Prostate gland (tissue), 2 donors: Measurements from ENCODE around the gene ADSS2.

Source experiments
- POLR2AphosphoS5 ChIP-seq: sonication (generic); formaldehyde crosslinking; IDR thresholded peaks from one replicate; pipeline ENCODE4 v1.6.1; 2017; ENCODE audit warnings: antibody characterized with exemption
- TF ChIP-seq, protein P1 (sequence below), 4 experiments: fragments of 200-600 bp in 2 of 4; fragments of 450-650 bp in 2 of 4; sonication (generic) in 2 of 4; IDR thresholded peaks; 1 replicate in 3 of 4; 2 replicates in 1 of 4; pipeline ENCODE4 v1.5.1; 2016 to 2019; ENCODE audit warnings: antibody characterized with exemption in 4 of 4, mild to moderate bottlenecking in 2 of 4, moderate library complexity in 2 of 4

DNA sequence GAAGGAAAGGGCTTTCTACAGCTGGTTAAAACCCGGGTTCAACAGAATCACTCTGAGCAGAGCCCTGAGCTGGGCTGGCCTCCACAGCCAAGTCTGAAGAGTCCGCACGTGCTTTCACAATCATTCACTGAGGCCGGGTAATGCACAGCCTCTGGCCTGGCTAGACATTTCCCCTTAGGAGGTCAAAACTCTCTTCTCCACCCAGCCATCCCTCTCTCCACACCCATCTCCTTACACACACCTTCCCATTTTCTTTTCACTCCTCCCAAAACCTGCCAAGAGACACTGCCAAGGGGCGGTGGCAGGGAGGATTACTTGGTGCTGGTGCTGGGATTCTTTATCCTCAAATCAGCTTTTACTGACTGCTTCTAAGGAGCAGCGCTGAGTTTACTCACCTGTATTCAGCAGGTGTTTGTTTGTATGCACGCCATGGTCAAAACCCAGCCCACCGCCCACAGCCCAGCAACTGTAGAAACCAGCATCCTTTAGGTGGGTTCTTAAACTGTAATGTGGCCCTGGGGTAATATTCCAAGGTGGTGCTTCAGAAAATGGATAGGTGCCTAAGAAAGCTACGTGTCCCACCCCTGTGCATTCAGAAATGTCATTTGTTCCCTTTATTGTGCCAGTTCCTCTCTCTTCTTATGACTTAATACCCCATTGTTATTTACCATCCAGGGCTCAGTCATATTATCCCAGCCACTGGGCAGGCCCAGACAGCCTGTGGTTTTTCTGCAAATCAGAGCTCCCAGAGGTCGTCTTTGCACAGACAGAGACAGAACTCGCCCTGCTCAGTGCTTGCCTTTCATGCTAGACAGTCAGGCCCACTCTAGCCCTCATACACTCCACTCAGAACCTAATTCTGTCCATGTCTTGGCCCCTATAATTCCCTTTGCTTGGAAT, 80.2 kb downstream of the ADSS2 start:
- TF ChIP-seq, protein P1, sequence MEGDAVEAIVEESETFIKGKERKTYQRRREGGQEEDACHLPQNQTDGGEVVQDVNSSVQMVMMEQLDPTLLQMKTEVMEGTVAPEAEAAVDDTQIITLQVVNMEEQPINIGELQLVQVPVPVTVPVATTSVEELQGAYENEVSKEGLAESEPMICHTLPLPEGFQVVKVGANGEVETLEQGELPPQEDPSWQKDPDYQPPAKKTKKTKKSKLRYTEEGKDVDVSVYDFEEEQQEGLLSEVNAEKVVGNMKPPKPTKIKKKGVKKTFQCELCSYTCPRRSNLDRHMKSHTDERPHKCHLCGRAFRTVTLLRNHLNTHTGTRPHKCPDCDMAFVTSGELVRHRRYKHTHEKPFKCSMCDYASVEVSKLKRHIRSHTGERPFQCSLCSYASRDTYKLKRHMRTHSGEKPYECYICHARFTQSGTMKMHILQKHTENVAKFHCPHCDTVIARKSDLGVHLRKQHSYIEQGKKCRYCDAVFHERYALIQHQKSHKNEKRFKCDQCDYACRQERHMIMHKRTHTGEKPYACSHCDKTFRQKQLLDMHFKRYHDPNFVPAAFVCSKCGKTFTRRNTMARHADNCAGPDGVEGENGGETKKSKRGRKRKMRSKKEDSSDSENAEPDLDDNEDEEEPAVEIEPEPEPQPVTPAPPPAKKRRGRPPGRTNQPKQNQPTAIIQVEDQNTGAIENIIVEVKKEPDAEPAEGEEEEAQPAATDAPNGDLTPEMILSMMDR (IDR thresholded peaks at IDR 0.05), result no peak
- peak; percentile 38 for TF ChIP-seq POLR2AphosphoS5
